Natural killer cell (primary cell): Measurements from ENCODE around the gene SYPL1. TPM values are rescaled to one million over a fixed set of nuclear protein-coding genes. Genes with fewer than 3 reads are reported as not detected.

ENCODE experiments used
- ATAC-seq, 3 donors: fragments of 150-1000 bp in 2 of 3; fragments of 200-7000 bp in 1 of 3; cut with Tn5 transposase; 1 replicate in 1 of 3; 2 replicates in 2 of 3; pipeline ENCODE4 v1.10.0; 2021; ENCODE audit warnings: mild to moderate bottlenecking in 2 of 3, moderate library complexity in 2 of 3
- DNase-seq, 2 donors: peaks; one replicate each; pipeline versions ENCODE4 v3.0.0 to v3.0.0-alpha.2; 2013 to 2021; ENCODE audit warnings: mixed read lengths in 1 of 2
- H3K27ac ChIP-seq: one replicate; pipeline ENCODE4 v1.5.1; 2013; ENCODE audit warnings: mild to moderate bottlenecking, low read length
- H3K27me3 ChIP-seq: one replicate; pipeline ENCODE4 v1.6.1; 2013; ENCODE audit warnings: low read length; ENCODE audit not compliant: control insufficient read depth, insufficient read depth
- H3K36me3 ChIP-seq: one replicate; pipeline ENCODE4 v1.6.1; 2013; ENCODE audit warnings: low read length; ENCODE audit not compliant: control insufficient read depth, insufficient read depth
- H3K4me1 ChIP-seq: one replicate; pipeline ENCODE4 v1.6.1; 2013; ENCODE audit warnings: low read length; ENCODE audit not compliant: control insufficient read depth, insufficient read depth
- H3K4me3 ChIP-seq: one replicate; pipeline ENCODE4 v1.5.1; 2013; ENCODE audit warnings: low read length
- H3K9me3 ChIP-seq: one replicate; pipeline ENCODE4 v1.6.1; 2013; ENCODE audit warnings: low read length; ENCODE audit not compliant: control insufficient read depth, insufficient read depth
- H3K27ac Mint-ChIP-seq, 2 donors: one replicate each; pipeline ENCODE4 v1.8.0; 2022; ENCODE audit warnings: mild to moderate bottlenecking in 2 of 2, mixed read lengths in 2 of 2, moderate library complexity in 1 of 2
- H3K27me3 Mint-ChIP-seq, 2 donors: one replicate each; pipeline ENCODE4 v1.8.0; 2022; ENCODE audit warnings: low read depth in 2 of 2, mixed read lengths in 2 of 2
- H3K36me3 Mint-ChIP-seq: one replicate; pipeline ENCODE4 v1.8.0; 2022; ENCODE audit warnings: mixed read lengths
- H3K4me1 Mint-ChIP-seq, 2 donors: one replicate each; pipeline ENCODE4 v1.8.0; 2022; ENCODE audit warnings: mixed read lengths in 2 of 2
- H3K4me3 Mint-ChIP-seq: one replicate; pipeline ENCODE4 v1.8.0; 2022; ENCODE audit warnings: mild to moderate bottlenecking, moderate library complexity, mixed read lengths
- H3K9me3 Mint-ChIP-seq, 2 donors: one replicate each; pipeline ENCODE4 v1.8.0; 2022; ENCODE audit warnings: mixed read lengths in 2 of 2
- WGBS: methylation state at CpG from one replicate; pipeline ENCODE4 v1.1.7; 2013; ENCODE audit warnings: missing lambda C conversion rate; ENCODE audit not compliant: insufficient coverage; 5-methylcytosine and 5-hydroxymethylcytosine counted together
- intact Hi-C: fragments of 100-400 bp; cut with micrococcal nuclease; formaldehyde crosslinking; loops from one replicate; pipeline ENCODE4 v1.14.2; 2022
- total RNA-seq, 4 donors: library from RNA; stranded (reverse); fragments of 120-200 nt in 1 of 4; gene quantifications; one replicate each; pipeline versions ENCODE4 v1.2.3 to v1.2.4, GENCODE V29; 2013 to 2022
- TF ChIP-seq, protein P1 (sequence below): fragments of 200-600 bp; IDR thresholded peaks from one replicate; pipeline ENCODE4 v1.8.0; 2022; ENCODE audit warnings: antibody characterized with exemption

The SYPL1 gene
- total RNA-seq, 3 donors from 2014 or later (not counting 1 experiment from before 2014, with no cell fraction given): 13.1 to 22.2 (median 14.9) TPM

DNA sequence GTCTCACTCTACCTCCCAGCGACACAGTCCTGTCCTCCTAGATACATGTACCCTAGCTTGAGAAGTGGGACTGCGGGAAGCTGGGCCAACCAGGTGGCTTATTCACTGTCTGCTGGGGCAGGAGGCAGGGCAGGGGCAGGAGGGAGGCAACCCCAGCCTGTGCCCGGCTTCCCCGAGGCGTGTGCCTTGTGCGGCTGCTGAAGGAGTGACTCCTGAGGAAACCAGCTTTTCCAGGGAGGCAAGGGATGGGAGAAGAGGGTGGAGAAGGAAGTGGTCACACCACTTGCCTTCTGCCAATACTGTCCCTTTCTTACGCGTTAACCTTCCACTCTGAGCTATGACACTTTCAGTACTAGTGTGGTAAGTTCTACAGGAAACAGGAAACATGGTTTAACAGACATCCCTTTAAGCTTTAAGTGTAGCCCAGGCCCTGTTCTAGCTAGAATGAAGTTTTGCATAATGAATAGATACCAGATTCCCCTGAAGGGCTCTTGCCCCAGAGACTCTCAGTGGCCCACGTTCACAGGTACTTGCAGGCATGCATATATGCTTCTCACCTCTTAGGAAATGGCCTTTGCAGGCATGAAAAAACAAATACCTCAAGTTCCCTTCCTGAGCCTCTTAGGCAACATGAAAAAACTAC, 40.6 kb downstream of the SYPL1 start:
- TF ChIP-seq, protein P1, sequence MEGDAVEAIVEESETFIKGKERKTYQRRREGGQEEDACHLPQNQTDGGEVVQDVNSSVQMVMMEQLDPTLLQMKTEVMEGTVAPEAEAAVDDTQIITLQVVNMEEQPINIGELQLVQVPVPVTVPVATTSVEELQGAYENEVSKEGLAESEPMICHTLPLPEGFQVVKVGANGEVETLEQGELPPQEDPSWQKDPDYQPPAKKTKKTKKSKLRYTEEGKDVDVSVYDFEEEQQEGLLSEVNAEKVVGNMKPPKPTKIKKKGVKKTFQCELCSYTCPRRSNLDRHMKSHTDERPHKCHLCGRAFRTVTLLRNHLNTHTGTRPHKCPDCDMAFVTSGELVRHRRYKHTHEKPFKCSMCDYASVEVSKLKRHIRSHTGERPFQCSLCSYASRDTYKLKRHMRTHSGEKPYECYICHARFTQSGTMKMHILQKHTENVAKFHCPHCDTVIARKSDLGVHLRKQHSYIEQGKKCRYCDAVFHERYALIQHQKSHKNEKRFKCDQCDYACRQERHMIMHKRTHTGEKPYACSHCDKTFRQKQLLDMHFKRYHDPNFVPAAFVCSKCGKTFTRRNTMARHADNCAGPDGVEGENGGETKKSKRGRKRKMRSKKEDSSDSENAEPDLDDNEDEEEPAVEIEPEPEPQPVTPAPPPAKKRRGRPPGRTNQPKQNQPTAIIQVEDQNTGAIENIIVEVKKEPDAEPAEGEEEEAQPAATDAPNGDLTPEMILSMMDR: no peak
- H3K4me3 Mint-ChIP-seq: peak overlapping the region; percentile 73
- peaks cover 7 to 30% of the 10 kb centered on the region in 2 donors for H3K27me3 Mint-ChIP-seq
- intact Hi-C loops: loop anchor here (2.0 kb wide), 1 partner anchor 39 kb away; no protein-coding TSS in a partner anchor
- Histone ChIP-seq H3K27ac (peak overlapping the region; percentile 88), H3K36me3 (no peaks in the 10 kb centered on the region), H3K9me3 (no peaks in the 10 kb centered on the region), H3K27me3 (no peaks in the 10 kb centered on the region), H3K4me3 (peak overlapping the region; percentile 9), H3K4me1 (peaks cover 59% of the 10 kb centered on the region)
- peak in 1 of 2 donors; percentile 77 for DNase-seq
- peak; percentile 96 to 99 (median 97) for ATAC-seq
- H3K9me3 Mint-ChIP-seq: no peaks in the 10 kb centered on the region
- H3K36me3 Mint-ChIP-seq: no peaks in the 10 kb centered on the region
- H3K4me1 Mint-ChIP-seq: peaks cover 39 to 43% of the 10 kb centered on the region in 2 donors
- 0% methylated on average over 9 of the region's 9 CpGs for WGBS
- H3K27ac Mint-ChIP-seq: peak overlapping the region; percentile 83 to 86

DNA sequence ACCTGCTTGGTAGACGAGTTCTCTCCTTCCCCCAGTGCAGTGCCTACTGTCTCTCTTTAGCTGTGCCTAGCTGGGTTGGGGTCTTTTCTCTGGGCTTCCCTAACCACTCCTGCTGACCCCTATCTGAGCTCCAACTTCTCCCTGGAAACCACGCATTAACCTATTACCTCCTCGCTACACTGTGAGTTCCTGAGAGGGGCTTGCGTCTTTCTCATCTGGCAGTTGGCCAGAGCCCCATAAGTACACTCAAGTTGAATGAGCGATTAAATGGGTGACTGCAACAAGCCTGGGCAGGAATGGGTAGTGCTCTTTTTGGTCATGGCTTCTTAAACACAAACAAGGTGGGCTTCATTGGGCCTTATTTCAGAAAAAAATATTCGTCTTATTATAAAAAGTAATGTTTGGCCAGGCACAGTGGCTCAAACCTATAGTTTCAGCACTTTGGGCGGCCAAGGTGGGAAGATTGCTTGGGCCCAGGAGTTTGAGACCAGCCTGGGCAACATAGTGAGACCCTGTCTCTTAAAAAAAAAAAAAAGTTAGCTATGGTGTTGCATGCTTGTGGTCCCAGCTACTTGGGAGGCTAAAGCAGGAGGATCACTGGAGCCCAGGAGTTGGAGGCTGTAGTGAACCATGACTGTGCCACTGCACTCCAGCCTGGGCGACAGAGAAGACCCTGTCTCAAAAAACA, 41.4 kb downstream of the SYPL1 start:
- Mint-ChIP-seq H3K27me3 (peaks cover 4 to 27% of the 10 kb centered on the region in 2 donors), H3K36me3 (no peaks in the 10 kb centered on the region), H3K9me3 (no peaks in the 10 kb centered on the region), H3K4me3 (peak overlapping the region; percentile 73), H3K27ac (peak overlapping the region; percentile 83 to 86), H3K4me1 (peaks cover 39 to 40% of the 10 kb centered on the region in 2 donors)
- intact Hi-C loops: loop anchor here (2.0 kb wide), 1 partner anchor 40 kb away; no protein-coding TSS in a partner anchor
- DNase-seq (no peak), ATAC-seq (no peak)
- no peaks in the 10 kb centered on the region for H3K36me3 ChIP-seq
- H3K9me3 ChIP-seq: no peaks in the 10 kb centered on the region
- no peak overlapping the region for H3K4me3 ChIP-seq
- H3K27me3 ChIP-seq: no peaks in the 10 kb centered on the region
- peak overlapping the region; percentile 88 for H3K27ac ChIP-seq
- 76% methylated on average over 8 of the region's 8 CpGs for WGBS
- H3K4me1 ChIP-seq: peaks cover 59% of the 10 kb centered on the region
- TF ChIP-seq, protein P1: no peak

DNA sequence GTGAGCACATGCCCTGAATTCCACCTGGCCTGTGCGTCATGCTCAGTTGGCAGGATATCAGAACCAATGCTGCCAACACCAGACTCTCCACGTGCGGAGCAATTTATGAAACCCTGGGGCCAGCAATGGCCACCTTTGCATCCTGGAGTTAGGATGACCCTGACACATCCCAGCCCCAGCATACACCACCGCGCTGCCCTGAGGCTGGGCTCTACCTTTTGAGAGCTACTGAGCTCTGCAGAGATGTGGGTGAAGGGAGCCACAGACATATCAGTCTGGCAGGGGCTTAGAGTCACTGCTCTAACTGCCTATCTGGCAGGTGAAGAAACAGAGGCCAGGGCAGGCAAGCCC, 41.9 kb downstream of the SYPL1 start:
- peak overlapping the region; percentile 88 for H3K27ac ChIP-seq
- intact Hi-C loops: loop anchor here (2.0 kb wide), 1 partner anchor 41 kb away; no protein-coding TSS in a partner anchor
- H3K4me3 ChIP-seq: no peak overlapping the region
- TF ChIP-seq, protein P1: no peak
- H3K36me3 ChIP-seq: no peaks in the 10 kb centered on the region
- Mint-ChIP-seq H3K4me1 (peaks cover 39 to 40% of the 10 kb centered on the region in 2 donors), H3K9me3 (no peaks in the 10 kb centered on the region), H3K27me3 (peaks cover 4 to 27% of the 10 kb centered on the region in 2 donors), H3K27ac (peak overlapping the region in 1 of 2 donors; percentile 86), H3K36me3 (no peaks in the 10 kb centered on the region), H3K4me3 (no peak overlapping the region)
- 94% methylated on average over 5 of the region's 5 CpGs for WGBS
- ATAC-seq (no peak), DNase-seq (no peak)
- no peaks in the 10 kb centered on the region for H3K27me3 ChIP-seq
- no peaks in the 10 kb centered on the region for H3K9me3 ChIP-seq
- H3K4me1 ChIP-seq: peaks cover 59% of the 10 kb centered on the region
